ENCODE measurements around the gene GNG10.

DNA sequence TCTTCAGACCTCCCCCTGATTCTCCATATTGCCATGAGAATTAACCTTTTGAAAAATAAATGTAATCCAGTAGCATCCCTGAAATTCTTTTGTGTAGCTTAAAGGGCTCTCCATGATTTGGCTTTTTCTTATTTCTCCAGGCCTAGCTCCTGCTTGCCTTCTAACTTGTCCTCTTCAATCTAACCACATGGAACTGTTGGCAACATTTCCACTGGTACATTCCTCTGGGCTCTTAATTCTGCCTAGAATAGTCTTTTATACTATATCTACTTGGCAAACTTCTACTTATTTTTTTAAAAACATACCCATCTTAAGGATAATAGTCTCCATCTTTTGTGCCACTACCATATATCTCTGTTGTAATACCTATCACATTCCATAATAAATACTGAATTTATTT is 54.1 kb downstream of the GNG10 start:
- TF ChIP-seq, protein P1, sequence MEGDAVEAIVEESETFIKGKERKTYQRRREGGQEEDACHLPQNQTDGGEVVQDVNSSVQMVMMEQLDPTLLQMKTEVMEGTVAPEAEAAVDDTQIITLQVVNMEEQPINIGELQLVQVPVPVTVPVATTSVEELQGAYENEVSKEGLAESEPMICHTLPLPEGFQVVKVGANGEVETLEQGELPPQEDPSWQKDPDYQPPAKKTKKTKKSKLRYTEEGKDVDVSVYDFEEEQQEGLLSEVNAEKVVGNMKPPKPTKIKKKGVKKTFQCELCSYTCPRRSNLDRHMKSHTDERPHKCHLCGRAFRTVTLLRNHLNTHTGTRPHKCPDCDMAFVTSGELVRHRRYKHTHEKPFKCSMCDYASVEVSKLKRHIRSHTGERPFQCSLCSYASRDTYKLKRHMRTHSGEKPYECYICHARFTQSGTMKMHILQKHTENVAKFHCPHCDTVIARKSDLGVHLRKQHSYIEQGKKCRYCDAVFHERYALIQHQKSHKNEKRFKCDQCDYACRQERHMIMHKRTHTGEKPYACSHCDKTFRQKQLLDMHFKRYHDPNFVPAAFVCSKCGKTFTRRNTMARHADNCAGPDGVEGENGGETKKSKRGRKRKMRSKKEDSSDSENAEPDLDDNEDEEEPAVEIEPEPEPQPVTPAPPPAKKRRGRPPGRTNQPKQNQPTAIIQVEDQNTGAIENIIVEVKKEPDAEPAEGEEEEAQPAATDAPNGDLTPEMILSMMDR (IDR thresholded peaks at IDR 0.05; ENCODE audit: low read depth, low read length, missing input control) = no peak
- TF ChIP-seq, protein P2, sequence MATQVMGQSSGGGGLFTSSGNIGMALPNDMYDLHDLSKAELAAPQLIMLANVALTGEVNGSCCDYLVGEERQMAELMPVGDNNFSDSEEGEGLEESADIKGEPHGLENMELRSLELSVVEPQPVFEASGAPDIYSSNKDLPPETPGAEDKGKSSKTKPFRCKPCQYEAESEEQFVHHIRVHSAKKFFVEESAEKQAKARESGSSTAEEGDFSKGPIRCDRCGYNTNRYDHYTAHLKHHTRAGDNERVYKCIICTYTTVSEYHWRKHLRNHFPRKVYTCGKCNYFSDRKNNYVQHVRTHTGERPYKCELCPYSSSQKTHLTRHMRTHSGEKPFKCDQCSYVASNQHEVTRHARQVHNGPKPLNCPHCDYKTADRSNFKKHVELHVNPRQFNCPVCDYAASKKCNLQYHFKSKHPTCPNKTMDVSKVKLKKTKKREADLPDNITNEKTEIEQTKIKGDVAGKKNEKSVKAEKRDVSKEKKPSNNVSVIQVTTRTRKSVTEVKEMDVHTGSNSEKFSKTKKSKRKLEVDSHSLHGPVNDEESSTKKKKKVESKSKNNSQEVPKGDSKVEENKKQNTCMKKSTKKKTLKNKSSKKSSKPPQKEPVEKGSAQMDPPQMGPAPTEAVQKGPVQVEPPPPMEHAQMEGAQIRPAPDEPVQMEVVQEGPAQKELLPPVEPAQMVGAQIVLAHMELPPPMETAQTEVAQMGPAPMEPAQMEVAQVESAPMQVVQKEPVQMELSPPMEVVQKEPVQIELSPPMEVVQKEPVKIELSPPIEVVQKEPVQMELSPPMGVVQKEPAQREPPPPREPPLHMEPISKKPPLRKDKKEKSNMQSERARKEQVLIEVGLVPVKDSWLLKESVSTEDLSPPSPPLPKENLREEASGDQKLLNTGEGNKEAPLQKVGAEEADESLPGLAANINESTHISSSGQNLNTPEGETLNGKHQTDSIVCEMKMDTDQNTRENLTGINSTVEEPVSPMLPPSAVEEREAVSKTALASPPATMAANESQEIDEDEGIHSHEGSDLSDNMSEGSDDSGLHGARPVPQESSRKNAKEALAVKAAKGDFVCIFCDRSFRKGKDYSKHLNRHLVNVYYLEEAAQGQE (IDR thresholded peaks at IDR 0.05) = no peak
- TF ChIP-seq SP1 (IDR thresholded peaks at IDR 0.05) = no peak
- no peak for TF ChIP-seq RXRA (IDR thresholded peaks at IDR 0.05)
- TF ChIP-seq FOXA1 (IDR thresholded peaks at IDR 0.05) = no peak
- TF ChIP-seq JUND (IDR thresholded peaks at IDR 0.05) = no peak
- TF ChIP-seq, protein P3, sequence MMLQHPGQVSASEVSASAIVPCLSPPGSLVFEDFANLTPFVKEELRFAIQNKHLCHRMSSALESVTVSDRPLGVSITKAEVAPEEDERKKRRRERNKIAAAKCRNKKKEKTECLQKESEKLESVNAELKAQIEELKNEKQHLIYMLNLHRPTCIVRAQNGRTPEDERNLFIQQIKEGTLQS (IDR thresholded peaks at IDR 0.05) = no peak
- TF ChIP-seq, protein P4, sequence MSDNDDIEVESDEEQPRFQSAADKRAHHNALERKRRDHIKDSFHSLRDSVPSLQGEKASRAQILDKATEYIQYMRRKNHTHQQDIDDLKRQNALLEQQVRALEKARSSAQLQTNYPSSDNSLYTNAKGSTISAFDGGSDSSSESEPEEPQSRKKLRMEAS (IDR thresholded peaks at IDR 0.05) = no peak
- no peak for TF ChIP-seq RAD21 (IDR thresholded peaks at IDR 0.05)

Measured in liver (tissue), 3 donors.